HEK293 (cell line): Measurements from ENCODE around the gene CYP3A7.
A peak's percentile ranks its signal among the peaks of the same experiment; 100 is the strongest.

Source experiments
- CTCF ChIA-PET: fragments of 350-600 bp; formaldehyde crosslinking; extraction: SDS; loops from one replicate; lab custom pipeline; 2021; ENCODE audit warnings: antibody characterized with exemption; lab: Yijun Ruan, JAX
- POLR2A ChIA-PET: fragments of 300-600 bp; formaldehyde crosslinking; extraction: SDS; loops from one replicate; lab custom pipeline; 2020; ENCODE audit warnings: antibody characterized with exemption, inconsistent platforms; lab: Yijun Ruan, JAX
- H3K27ac ChIP-seq: fragments of 200-500 bp; sonication (Bioruptor generic); 2 replicates; pipeline ENCODE4 v1.5.1; 2014; ENCODE audit warnings: low read depth, low read length, control low read depth, inconsistent platforms; ENCODE audit errors: extremely low read depth
- H3K36me3 ChIP-seq, 2 experiments: fragments of 200-500 bp in 1 of 2; sonication (Bioruptor generic) in 1 of 2; 1 replicate in 1 of 2; 2 replicates in 1 of 2; pipeline ENCODE4 v1.5.1; 2014 to 2017; ENCODE audit warnings: inconsistent platforms in 2 of 2, low read length in 2 of 2; ENCODE audit not compliant: control insufficient read depth in 2 of 2, insufficient read depth in 1 of 2
- H3K4me1 ChIP-seq: fragments of 200-500 bp; sonication (Bioruptor generic); 2 replicates; pipeline ENCODE4 v1.5.1; 2014; ENCODE audit warnings: mild to moderate bottlenecking, low read length, inconsistent platforms; ENCODE audit not compliant: control insufficient read depth, insufficient read depth
- H3K4me3 ChIP-seq: 2 replicates; pipeline ENCODE4 v1.5.1; 2011; ENCODE audit warnings: low read depth, mild to moderate bottlenecking, control low read depth, low read length, moderate library complexity
- H3K9me3 ChIP-seq: fragments of 200-500 bp; sonication (Bioruptor generic); 2 replicates; pipeline ENCODE4 v1.5.1; 2014; ENCODE audit warnings: low read depth, low read length, inconsistent platforms; ENCODE audit not compliant: control insufficient read depth, insufficient read depth
- KLF10 ChIP-seq: fragments of 450-650 bp; IDR thresholded peaks from 2 replicates; pipeline ENCODE4 v1.5.1; 2018; ENCODE audit warnings: missing biosample characterization, mild to moderate bottlenecking, missing genetic modification characterization
- ZBTB1 ChIP-seq: fragments of 450-650 bp; formaldehyde crosslinking; IDR thresholded peaks from 2 replicates; pipeline ENCODE4 v1.5.1; 2016; ENCODE audit warnings: missing biosample characterization, missing genetic modification characterization
- ZBTB48 ChIP-seq: fragments of 450-650 bp; formaldehyde crosslinking; IDR thresholded peaks from 2 replicates; pipeline ENCODE4 v1.5.1; 2016; ENCODE audit warnings: missing biosample characterization, missing genetic modification characterization
- ZBTB7A ChIP-seq: fragments of 450-650 bp; formaldehyde crosslinking; IDR thresholded peaks from 2 replicates; pipeline ENCODE4 v1.5.1; 2016; ENCODE audit warnings: low read depth, missing biosample characterization, missing genetic modification characterization
- ZFP41 ChIP-seq: fragments of 450-650 bp; formaldehyde crosslinking; IDR thresholded peaks from 2 replicates; pipeline ENCODE4 v1.5.1; 2016; ENCODE audit warnings: missing biosample characterization, missing genetic modification characterization, borderline replicate concordance
- ZNF112 ChIP-seq: fragments of 450-650 bp; formaldehyde crosslinking; IDR thresholded peaks from 2 replicates; pipeline ENCODE4 v1.5.0; 2017; ENCODE audit warnings: missing biosample characterization, missing genetic modification characterization
- ZNF157 ChIP-seq: fragments of 450-650 bp; formaldehyde crosslinking; IDR thresholded peaks from 2 replicates; pipeline ENCODE4 v1.5.1; 2016; ENCODE audit warnings: missing biosample characterization, missing genetic modification characterization
- ZNF175 ChIP-seq: fragments of 450-650 bp; formaldehyde crosslinking; IDR thresholded peaks from 2 replicates; pipeline ENCODE4 v1.5.1; 2016; ENCODE audit warnings: missing biosample characterization, missing genetic modification characterization
- ZNF274 ChIP-seq, 2 experiments: fragments of 200-500 bp in 1 of 2; fragments of 450-650 bp in 1 of 2; sonication (Bioruptor generic) in 1 of 2; formaldehyde crosslinking in 1 of 2; IDR thresholded peaks; 2 replicates each; pipeline versions ENCODE4 v1.5.1 to v1.6.1; 2014 to 2016; ENCODE audit warnings: borderline replicate concordance in 1 of 2, inconsistent platforms in 1 of 2, low read length in 1 of 2, missing biosample characterization in 1 of 2, missing genetic modification characterization in 1 of 2
- ZNF610 ChIP-seq: fragments of 450-650 bp; formaldehyde crosslinking; IDR thresholded peaks from 2 replicates; pipeline ENCODE4 v1.5.1; 2016; ENCODE audit warnings: missing biosample characterization, missing genetic modification characterization, borderline replicate concordance
- ZNF658 ChIP-seq: fragments of 450-650 bp; formaldehyde crosslinking; IDR thresholded peaks from 2 replicates; pipeline ENCODE4; 2016; ENCODE audit warnings: missing biosample characterization, missing genetic modification characterization
- ZNF664 ChIP-seq: fragments of 450-650 bp; formaldehyde crosslinking; IDR thresholded peaks from 2 replicates; pipeline ENCODE4 v1.5.1; 2016; ENCODE audit warnings: missing biosample characterization, missing genetic modification characterization
- TF ChIP-seq, protein P1 (sequence below): fragments of 450-650 bp; formaldehyde crosslinking; IDR thresholded peaks from 2 replicates; pipeline ENCODE4 v1.5.1; 2017; ENCODE audit warnings: missing biosample characterization, missing genetic modification characterization
- TF ChIP-seq, protein P2 (sequence below): fragments of 450-650 bp; formaldehyde crosslinking; IDR thresholded peaks from 2 replicates; pipeline ENCODE4 v1.5.1; 2016; ENCODE audit warnings: missing biosample characterization, missing genetic modification characterization
- TF ChIP-seq, protein P3 (sequence below): fragments of 450-650 bp; formaldehyde crosslinking; IDR thresholded peaks from 2 replicates; pipeline ENCODE4 v1.5.1; 2016; ENCODE audit warnings: missing biosample characterization, missing genetic modification characterization
- TF ChIP-seq, protein P4 (sequence below): sonication (generic); formaldehyde crosslinking; IDR thresholded peaks from 2 replicates; pipeline ENCODE4 v1.8.1; 2022; ENCODE audit warnings: mild to moderate bottlenecking, moderate library complexity, missing genetic modification reagents

Gene CYP3A7

DNA sequence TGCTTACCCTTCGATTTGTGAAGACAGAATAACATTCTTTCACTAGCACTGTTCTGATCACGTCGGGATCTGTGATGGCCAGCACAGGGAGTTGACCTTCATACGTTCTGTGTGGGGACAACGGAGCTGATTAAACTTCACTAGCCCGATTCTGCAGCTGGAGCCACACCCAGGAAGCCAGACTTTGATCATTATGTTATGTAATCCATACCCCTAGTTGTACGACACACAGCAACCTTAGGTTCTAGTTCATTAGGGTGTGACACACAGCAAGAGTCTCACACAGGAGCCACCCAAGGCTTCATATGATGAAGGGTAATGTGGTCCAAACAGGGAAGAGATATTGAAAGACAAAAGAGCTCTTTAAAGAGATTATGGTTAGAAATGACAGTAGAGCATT, 62.4 kb downstream of the CYP3A7 start (continued):
- TF ChIP-seq ZBTB1 (tag by site-specific recombination) (no peak), ZNF175 (tag by site-specific recombination) (no peak)

DNA sequence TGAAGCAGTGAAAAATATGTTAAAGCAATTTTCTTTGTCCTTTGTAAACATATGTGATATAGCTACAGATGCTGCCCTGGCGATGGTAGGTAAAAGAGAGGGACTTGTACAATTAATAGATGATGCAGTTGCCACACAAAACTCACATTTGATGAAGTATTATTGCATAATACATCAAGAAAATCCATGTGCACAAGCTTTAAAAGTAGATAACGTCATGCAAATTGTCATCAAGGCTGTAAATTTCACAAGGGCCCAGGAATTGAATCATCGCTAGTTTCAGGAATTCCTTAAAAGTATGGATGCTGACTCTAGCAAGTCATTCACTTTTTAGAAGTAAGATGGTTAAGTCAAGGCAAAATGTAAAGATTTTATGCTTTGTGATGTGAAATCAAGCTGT, 65.2 kb downstream of the CYP3A7 start:
- H3K4me1 ChIP-seq = no peaks in the 10 kb centered on the region
- H3K4me3 ChIP-seq = no peak overlapping the region
- peaks cover 0 to 36% of the 10 kb centered on the region in 2 experiments; a peak in 1 of 3 replicates for H3K36me3 ChIP-seq
- TF ChIP-seq ZNF112 (tag by site-specific recombination) (no peak), ZNF664 (peak; percentile 64; the same call in 1 of the 2 replicates), ZNF274 (IDR thresholded peaks at IDR 0.05; ENCODE audit: low read length) (no peak), ZNF274 (tag by site-specific recombination; IDR thresholded peaks at IDR 0.05; ENCODE audit: borderline replicate concordance) (no peak)
- TF ChIP-seq, protein P1, sequence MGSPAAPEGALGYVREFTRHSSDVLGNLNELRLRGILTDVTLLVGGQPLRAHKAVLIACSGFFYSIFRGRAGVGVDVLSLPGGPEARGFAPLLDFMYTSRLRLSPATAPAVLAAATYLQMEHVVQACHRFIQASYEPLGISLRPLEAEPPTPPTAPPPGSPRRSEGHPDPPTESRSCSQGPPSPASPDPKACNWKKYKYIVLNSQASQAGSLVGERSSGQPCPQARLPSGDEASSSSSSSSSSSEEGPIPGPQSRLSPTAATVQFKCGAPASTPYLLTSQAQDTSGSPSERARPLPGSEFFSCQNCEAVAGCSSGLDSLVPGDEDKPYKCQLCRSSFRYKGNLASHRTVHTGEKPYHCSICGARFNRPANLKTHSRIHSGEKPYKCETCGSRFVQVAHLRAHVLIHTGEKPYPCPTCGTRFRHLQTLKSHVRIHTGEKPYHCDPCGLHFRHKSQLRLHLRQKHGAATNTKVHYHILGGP (tag by site-specific recombination) = peak; percentile 85
- H3K27ac ChIP-seq = no peak overlapping the region
- ChIA-PET CTCF (no interaction called here), POLR2A (no interaction called here)
- H3K9me3 ChIP-seq = no peaks in the 10 kb centered on the region

DNA sequence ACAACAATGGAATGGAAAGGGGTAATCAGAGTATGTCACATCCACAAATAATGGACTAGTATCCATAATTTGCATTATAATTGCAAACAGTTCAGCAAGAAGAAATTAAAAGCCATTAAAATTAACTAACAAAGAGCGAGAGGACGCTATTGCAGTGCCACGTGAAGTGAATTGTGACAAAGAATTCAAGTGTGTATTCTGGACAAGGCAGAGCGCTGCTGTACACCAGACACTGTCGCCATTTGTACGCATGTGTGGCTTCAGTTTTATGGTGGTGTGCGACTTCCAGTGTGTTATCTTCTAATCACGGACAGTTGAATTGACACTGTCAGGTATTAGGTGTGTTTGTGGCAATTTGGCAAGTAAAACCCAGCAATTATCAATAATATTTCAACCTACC, 66.5 kb downstream of the CYP3A7 start:
- Histone ChIP-seq H3K4me1 (no peaks in the 10 kb centered on the region), H3K9me3 (no peaks in the 10 kb centered on the region), H3K27ac (no peak overlapping the region)
- CTCF ChIA-PET = no interaction called here
- TF ChIP-seq ZBTB7A = no peak
- TF ChIP-seq ZNF658 (tag by site-specific recombination) = no peak
- TF ChIP-seq, protein P2, sequence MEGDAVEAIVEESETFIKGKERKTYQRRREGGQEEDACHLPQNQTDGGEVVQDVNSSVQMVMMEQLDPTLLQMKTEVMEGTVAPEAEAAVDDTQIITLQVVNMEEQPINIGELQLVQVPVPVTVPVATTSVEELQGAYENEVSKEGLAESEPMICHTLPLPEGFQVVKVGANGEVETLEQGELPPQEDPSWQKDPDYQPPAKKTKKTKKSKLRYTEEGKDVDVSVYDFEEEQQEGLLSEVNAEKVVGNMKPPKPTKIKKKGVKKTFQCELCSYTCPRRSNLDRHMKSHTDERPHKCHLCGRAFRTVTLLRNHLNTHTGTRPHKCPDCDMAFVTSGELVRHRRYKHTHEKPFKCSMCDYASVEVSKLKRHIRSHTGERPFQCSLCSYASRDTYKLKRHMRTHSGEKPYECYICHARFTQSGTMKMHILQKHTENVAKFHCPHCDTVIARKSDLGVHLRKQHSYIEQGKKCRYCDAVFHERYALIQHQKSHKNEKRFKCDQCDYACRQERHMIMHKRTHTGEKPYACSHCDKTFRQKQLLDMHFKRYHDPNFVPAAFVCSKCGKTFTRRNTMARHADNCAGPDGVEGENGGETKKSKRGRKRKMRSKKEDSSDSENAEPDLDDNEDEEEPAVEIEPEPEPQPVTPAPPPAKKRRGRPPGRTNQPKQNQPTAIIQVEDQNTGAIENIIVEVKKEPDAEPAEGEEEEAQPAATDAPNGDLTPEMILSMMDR (tag by site-specific recombination) = no peak
- TF ChIP-seq ZNF157 (tag by site-specific recombination) = no peak
- TF ChIP-seq, protein P3, sequence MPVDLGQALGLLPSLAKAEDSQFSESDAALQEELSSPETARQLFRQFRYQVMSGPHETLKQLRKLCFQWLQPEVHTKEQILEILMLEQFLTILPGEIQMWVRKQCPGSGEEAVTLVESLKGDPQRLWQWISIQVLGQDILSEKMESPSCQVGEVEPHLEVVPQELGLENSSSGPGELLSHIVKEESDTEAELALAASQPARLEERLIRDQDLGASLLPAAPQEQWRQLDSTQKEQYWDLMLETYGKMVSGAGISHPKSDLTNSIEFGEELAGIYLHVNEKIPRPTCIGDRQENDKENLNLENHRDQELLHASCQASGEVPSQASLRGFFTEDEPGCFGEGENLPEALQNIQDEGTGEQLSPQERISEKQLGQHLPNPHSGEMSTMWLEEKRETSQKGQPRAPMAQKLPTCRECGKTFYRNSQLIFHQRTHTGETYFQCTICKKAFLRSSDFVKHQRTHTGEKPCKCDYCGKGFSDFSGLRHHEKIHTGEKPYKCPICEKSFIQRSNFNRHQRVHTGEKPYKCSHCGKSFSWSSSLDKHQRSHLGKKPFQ (tag by site-specific recombination) = no peak
- no peak for TF ChIP-seq ZFP41
- TF ChIP-seq ZNF610 (tag by site-specific recombination) = no peak
- TF ChIP-seq, protein P4, sequence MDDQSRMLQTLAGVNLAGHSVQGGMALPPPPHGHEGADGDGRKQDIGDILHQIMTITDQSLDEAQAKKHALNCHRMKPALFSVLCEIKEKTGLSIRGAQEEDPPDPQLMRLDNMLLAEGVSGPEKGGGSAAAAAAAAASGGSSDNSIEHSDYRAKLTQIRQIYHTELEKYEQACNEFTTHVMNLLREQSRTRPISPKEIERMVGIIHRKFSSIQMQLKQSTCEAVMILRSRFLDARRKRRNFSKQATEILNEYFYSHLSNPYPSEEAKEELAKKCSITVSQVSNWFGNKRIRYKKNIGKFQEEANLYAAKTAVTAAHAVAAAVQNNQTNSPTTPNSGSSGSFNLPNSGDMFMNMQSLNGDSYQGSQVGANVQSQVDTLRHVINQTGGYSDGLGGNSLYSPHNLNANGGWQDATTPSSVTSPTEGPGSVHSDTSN (CRISPR knock-in tag) = no peak
- no peak for TF ChIP-seq KLF10 (tag by site-specific recombination)
- no peak for TF ChIP-seq ZBTB48 (tag by site-specific recombination)
- TF ChIP-seq, all 188 proteins: peak for 0
- H3K4me3 ChIP-seq = no peak overlapping the region
- POLR2A ChIA-PET = no interaction called here
- H3K36me3 ChIP-seq = peaks cover 0 to 33% of the 10 kb centered on the region in 2 experiments; a peak in 1 of 3 replicates
